IMR-90 (cell line): ENCODE results near the gene AMPD2. TPM values are rescaled to one million over a fixed set of nuclear protein-coding genes. Genes with fewer than 3 reads are reported as not detected.

Experiments
- ATAC-seq: fragments of 200-7000 bp; cut with Tn5 transposase; 2 replicates; pipeline ENCODE4 v1.9.1; 2020; ENCODE audit warnings: low read depth, mild to moderate bottlenecking, moderate library complexity
- BruUV-seq: library from RNA; stranded (reverse); fragments of 400-500 nt; replicated peaks from 2 replicates; lab custom pipeline; 2021; lab: Mats Ljungman, UMichigan
- CTCF ChIA-PET: fragments of 300-600 bp; formaldehyde crosslinking; extraction: SDS; loops from one replicate; lab custom pipeline; 2021; ENCODE audit warnings: antibody characterized with exemption; lab: Yijun Ruan, JAX
- POLR2A ChIA-PET: fragments of 300-600 bp; sonication (Branson Sonifier 250); formaldehyde crosslinking; loops from one replicate; lab custom pipeline; 2022; ENCODE audit warnings: antibody characterized with exemption; ENCODE audit not compliant: unreplicated experiment; lab: Charles Lee
- DNase-seq: peaks from one replicate; pipeline ENCODE4 v3.0.0; 2013
- H2AFZ ChIP-seq: replicated peaks from 2 replicates; pipeline ENCODE3; 2013; ENCODE audit warnings: low read length, mild to moderate bottlenecking; ENCODE audit not compliant: poor library complexity
- H2AK5ac ChIP-seq: 2 replicates; pipeline ENCODE4 v1.6.1; 2013; ENCODE audit warnings: low read depth, low read length, inconsistent platforms
- H2AK9ac ChIP-seq: replicated peaks from 2 replicates; pipeline ENCODE3; 2013; ENCODE audit warnings: mild to moderate bottlenecking, low read depth, low read length, moderate library complexity; ENCODE audit not compliant: poor library complexity
- H2BK120ac ChIP-seq: 2 replicates; pipeline ENCODE4 v1.6.1; 2013; ENCODE audit warnings: low read depth, low read length, inconsistent platforms
- H2BK15ac ChIP-seq: 3 replicates; pipeline ENCODE4 v1.6.1; 2013; ENCODE audit warnings: low read depth, low read length, inconsistent platforms
- H2BK20ac ChIP-seq: 2 replicates; pipeline ENCODE4 v1.6.1; 2013; ENCODE audit warnings: low read depth, mild to moderate bottlenecking, inconsistent platforms, low read length, moderate library complexity
- H2BK5ac ChIP-seq: 2 replicates; pipeline ENCODE4 v1.6.1; 2013; ENCODE audit warnings: mild to moderate bottlenecking, low read depth, low read length, inconsistent platforms; ENCODE audit not compliant: poor library complexity, severe bottlenecking
- H3K14ac ChIP-seq: replicated peaks from 2 replicates; pipeline ENCODE4 v1.6.1; 2013; ENCODE audit warnings: low read depth, low read length, inconsistent platforms
- H3K18ac ChIP-seq: 2 replicates; pipeline ENCODE4 v1.6.1; 2013; ENCODE audit warnings: low read depth, low read length, control low read depth
- H3K23ac ChIP-seq: 2 replicates; pipeline ENCODE4 v1.6.1; 2013; ENCODE audit warnings: low read depth, low read length, inconsistent platforms
- H3K27ac ChIP-seq: 2 replicates; pipeline ENCODE4 v1.5.1; 2013; ENCODE audit warnings: mild to moderate bottlenecking, control low read depth, low read length; ENCODE audit not compliant: insufficient read depth
- H3K27me3 ChIP-seq: 2 replicates; pipeline ENCODE4 v1.6.1; 2013; ENCODE audit warnings: low read length; ENCODE audit not compliant: control insufficient read depth, insufficient read depth
- H3K36me3 ChIP-seq: 2 replicates; pipeline ENCODE4 v1.6.1; 2013; ENCODE audit warnings: low read length, mixed read lengths; ENCODE audit not compliant: control insufficient read depth, insufficient read depth
- H3K4ac ChIP-seq: 2 replicates; pipeline ENCODE4 v1.6.1; 2013; ENCODE audit warnings: low read depth, low read length, inconsistent platforms
- H3K4me1 ChIP-seq: 2 replicates; pipeline ENCODE4 v1.6.1; 2013; ENCODE audit warnings: low read length, mixed read lengths; ENCODE audit not compliant: control insufficient read depth, insufficient read depth
- H3K4me2 ChIP-seq: 2 replicates; pipeline ENCODE4 v1.6.1; 2013; ENCODE audit warnings: low read depth, mild to moderate bottlenecking, control low read depth, low read length, moderate library complexity
- H3K4me3 ChIP-seq: 2 replicates; pipeline ENCODE4 v1.5.1; 2013; ENCODE audit warnings: low read depth, mild to moderate bottlenecking, control low read depth, low read length, moderate library complexity; ENCODE audit not compliant: insufficient read depth
- H3K56ac ChIP-seq: 2 replicates; pipeline ENCODE4 v1.6.1; 2013; ENCODE audit warnings: low read length, inconsistent platforms; ENCODE audit not compliant: insufficient read depth; ENCODE audit errors: extremely low read depth
- H3K79me1 ChIP-seq, 2 experiments: 2 replicates each; pipeline ENCODE4 v1.6.1; 2013; ENCODE audit warnings: low read length in 2 of 2, inconsistent platforms in 1 of 2, low read depth in 1 of 2
- H3K9ac ChIP-seq: 2 replicates; pipeline ENCODE4 v1.6.1; 2013; ENCODE audit warnings: low read depth, low read length, control low read depth
- H3K9me1 ChIP-seq: 2 replicates; pipeline ENCODE4 v1.6.1; 2013; ENCODE audit warnings: low read length, inconsistent platforms; ENCODE audit not compliant: insufficient read depth
- H3K9me3 ChIP-seq: 2 replicates; pipeline ENCODE4 v1.6.1; 2013; ENCODE audit warnings: low read length; ENCODE audit not compliant: control insufficient read depth, insufficient read depth
- H4K20me1 ChIP-seq: 2 replicates; pipeline ENCODE4 v1.6.1; 2013; ENCODE audit warnings: low read length, inconsistent platforms; ENCODE audit not compliant: insufficient read depth
- H4K5ac ChIP-seq: 2 replicates; pipeline ENCODE4 v1.6.1; 2013; ENCODE audit warnings: mild to moderate bottlenecking, low read depth, low read length, control low read depth
- H4K8ac ChIP-seq, 2 experiments: 2 replicates each; pipeline ENCODE4 v1.6.1; 2013; ENCODE audit warnings: low read depth in 2 of 2, low read length in 2 of 2, control low read depth in 1 of 2, inconsistent platforms in 1 of 2
- H4K91ac ChIP-seq: 2 replicates; pipeline ENCODE4 v1.6.1; 2013; ENCODE audit warnings: low read depth, low read length, inconsistent platforms; ENCODE audit not compliant: insufficient read depth
- BHLHE40 ChIP-seq: fragments of 150-350 bp; IDR thresholded peaks from 2 replicates; pipeline ENCODE4 v1.6.1; 2016; ENCODE audit warnings: mild to moderate bottlenecking, low read depth, low read length
- CEBPB ChIP-seq: IDR thresholded peaks from 2 replicates; pipeline ENCODE4 v1.6.1; 2012; ENCODE audit warnings: low read depth, low read length, improper control_type of control experiment
- CHD1 ChIP-seq: IDR thresholded peaks from 2 replicates; pipeline ENCODE4 v1.6.1; 2012; ENCODE audit warnings: low read depth, low read length, improper control_type of control experiment
- FOS ChIP-seq: fragments of 150-350 bp; IDR thresholded peaks from 2 replicates; pipeline ENCODE4 v1.6.1; 2016; ENCODE audit warnings: low read depth, low read length
- MAFK ChIP-seq: IDR thresholded peaks from 2 replicates; pipeline ENCODE4 v1.6.1; 2012; ENCODE audit warnings: low read depth, low read length, improper control_type of control experiment
- MAZ ChIP-seq: IDR thresholded peaks from 2 replicates; pipeline ENCODE4 v1.6.1; 2012; ENCODE audit warnings: low read depth, mild to moderate bottlenecking, low read length, improper control_type of control experiment, moderate library complexity, borderline replicate concordance
- MXI1 ChIP-seq: IDR thresholded peaks from 2 replicates; pipeline ENCODE4 v1.6.1; 2012; ENCODE audit warnings: low read depth, mild to moderate bottlenecking, low read length, moderate library complexity, borderline replicate concordance
- NFE2L2 ChIP-seq: fragments of 150-350 bp; IDR thresholded peaks from 2 replicates; pipeline ENCODE4 v1.6.1; 2016; ENCODE audit warnings: low read depth, mild to moderate bottlenecking, low read length
- POLR2A ChIP-seq: IDR thresholded peaks from 2 replicates; pipeline ENCODE4 v1.6.1; 2012; ENCODE audit warnings: mild to moderate bottlenecking, low read depth, low read length
- RAD21 ChIP-seq: IDR thresholded peaks from 2 replicates; pipeline ENCODE4 v1.6.1; 2012; ENCODE audit warnings: low read length, improper control_type of control experiment
- RCOR1 ChIP-seq: IDR thresholded peaks from 2 replicates; pipeline ENCODE4 v1.6.1; 2012; ENCODE audit warnings: mild to moderate bottlenecking, low read length, improper control_type of control experiment; ENCODE audit not compliant: insufficient replicate concordance
- RFX5 ChIP-seq: IDR thresholded peaks from 2 replicates; pipeline ENCODE4 v1.8.0; 2012; ENCODE audit warnings: low read depth, mild to moderate bottlenecking, low read length, moderate library complexity
- SMC3 ChIP-seq: fragments of 150-350 bp; IDR thresholded peaks from 2 replicates; pipeline ENCODE4 v1.6.1; 2016; ENCODE audit warnings: low read depth, mild to moderate bottlenecking, antibody characterized with exemption, low read length, moderate library complexity
- USF2 ChIP-seq: fragments of 150-350 bp; IDR thresholded peaks from 2 replicates; pipeline ENCODE4 v1.6.1; 2017; ENCODE audit warnings: mild to moderate bottlenecking, antibody characterized with exemption, low read length, low read depth
- WGBS, 2 experiments: methylation state at CpG; one replicate each; pipeline versions ENCODE4 v1.1.5 to v1.1.7; 2013; ENCODE audit warnings: missing lambda C conversion rate in 2 of 2; ENCODE audit not compliant: insufficient read length in 1 of 2; ENCODE audit errors: extremely low coverage in 2 of 2; 5-methylcytosine and 5-hydroxymethylcytosine counted together
- dilution Hi-C: fragments of 300-500 bp; cut with HindIII; formaldehyde crosslinking; loops from one replicate; pipeline ENCODE4 v1.14.3; 2018; ENCODE audit warnings: low sequenced_read_pairs; ENCODE audit not compliant: unreplicated experiment
- in situ Hi-C: fragments of 300-500 bp; cut with MboI; formaldehyde crosslinking; loops from 3 replicates; pipeline ENCODE4 v1.14.3; 2019; ENCODE audit warnings: low sequenced_read_pairs, inconsistent platforms, mixed read lengths
- intact Hi-C: fragments of 100-400 bp; cut with micrococcal nuclease; formaldehyde crosslinking; loops from 2 replicates; pipeline ENCODE4 v1.10.0; 2022
- polyA plus RNA-seq, 3 experiments: library from polyadenylated mRNA; depleted of rRNA; stranded (reverse); fragments of >200 nt; gene quantifications; 2 replicates each; pipeline ENCODE4 v1.2.3, GENCODE V29; 2012; ENCODE audit warnings: low replicate concordance in 1 of 3
- total RNA-seq: library from RNA; depleted of rRNA; stranded (reverse); fragments of >200 nt; gene quantifications from 2 replicates; pipeline ENCODE4 v1.2.3, GENCODE V29; 2012
- TF ChIP-seq, protein P1 (sequence below): conservative IDR thresholded peaks from 2 replicates; pipeline ENCODE4 v1.5.1; 2012; ENCODE audit warnings: mild to moderate bottlenecking, low read depth, low read length, improper control_type of control experiment

Gene AMPD2
- total and polyA plus RNA-seq, 2 of the 4 experiments (the other 2 are of a cell fraction) = 61.5 to 103 TPM

DNA sequence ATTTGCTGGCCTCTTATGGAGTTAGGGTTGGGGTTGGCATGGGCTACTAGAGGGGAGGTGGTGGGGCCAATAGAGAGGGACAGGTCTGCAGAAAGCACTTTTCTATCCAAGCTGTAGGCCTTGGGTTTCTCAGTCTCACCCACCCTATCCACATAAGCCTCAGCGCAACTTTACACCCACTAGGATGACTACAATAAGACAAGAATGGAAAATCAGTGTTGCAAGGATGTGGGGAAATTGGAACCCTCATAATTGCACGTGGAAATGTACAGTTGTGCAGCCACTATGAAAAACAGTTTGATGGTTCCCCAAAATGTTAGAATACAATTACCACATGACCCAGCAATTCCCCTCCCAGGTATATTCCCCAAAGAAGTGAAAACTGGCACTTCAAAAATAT is 22.2 kb downstream of the AMPD2 start:
- H2AK9ac ChIP-seq = no peak overlapping the region
- no peaks in the 10 kb centered on the region for H3K79me1 ChIP-seq
- dilution Hi-C loops = no loop called here
- no CpG with 5 or more reads among the region's 2 CpGs for WGBS, 2 experiments
- H2AFZ ChIP-seq = no peak overlapping the region
- peak overlapping the region; percentile 38; the same call in 1 of the 2 replicates for H2AK5ac ChIP-seq
- no peaks in the 10 kb centered on the region for H3K27me3 ChIP-seq
- H3K27ac ChIP-seq = no peak overlapping the region
- no peaks in the 10 kb centered on the region for H4K20me1 ChIP-seq
- H3K18ac ChIP-seq = no peak overlapping the region
- in situ Hi-C loops = loop anchor here (5.0 to 10.0 kb wide), 3 partner anchors 130 to 340 kb away; partner anchors contain the start of genes AHCYL1 and CSF1
- no peaks in the 10 kb centered on the region for H3K36me3 ChIP-seq
- TF ChIP-seq MAFK (no peak), CHD1 (no peak), CEBPB (no peak), MAZ (no peak), SMC3 (no peak), RFX5 (no peak), USF2 (no peak), BHLHE40 (no peak), RAD21 (no peak), NFE2L2 (no peak), FOS (no peak), POLR2A (no peak), MXI1 (no peak), RCOR1 (no peak)
- TF ChIP-seq, protein P1, sequence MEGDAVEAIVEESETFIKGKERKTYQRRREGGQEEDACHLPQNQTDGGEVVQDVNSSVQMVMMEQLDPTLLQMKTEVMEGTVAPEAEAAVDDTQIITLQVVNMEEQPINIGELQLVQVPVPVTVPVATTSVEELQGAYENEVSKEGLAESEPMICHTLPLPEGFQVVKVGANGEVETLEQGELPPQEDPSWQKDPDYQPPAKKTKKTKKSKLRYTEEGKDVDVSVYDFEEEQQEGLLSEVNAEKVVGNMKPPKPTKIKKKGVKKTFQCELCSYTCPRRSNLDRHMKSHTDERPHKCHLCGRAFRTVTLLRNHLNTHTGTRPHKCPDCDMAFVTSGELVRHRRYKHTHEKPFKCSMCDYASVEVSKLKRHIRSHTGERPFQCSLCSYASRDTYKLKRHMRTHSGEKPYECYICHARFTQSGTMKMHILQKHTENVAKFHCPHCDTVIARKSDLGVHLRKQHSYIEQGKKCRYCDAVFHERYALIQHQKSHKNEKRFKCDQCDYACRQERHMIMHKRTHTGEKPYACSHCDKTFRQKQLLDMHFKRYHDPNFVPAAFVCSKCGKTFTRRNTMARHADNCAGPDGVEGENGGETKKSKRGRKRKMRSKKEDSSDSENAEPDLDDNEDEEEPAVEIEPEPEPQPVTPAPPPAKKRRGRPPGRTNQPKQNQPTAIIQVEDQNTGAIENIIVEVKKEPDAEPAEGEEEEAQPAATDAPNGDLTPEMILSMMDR = no peak
- no peak overlapping the region for H2BK120ac ChIP-seq
- intact Hi-C loops = no loop called here
- H3K56ac ChIP-seq = no peak overlapping the region
- no peak overlapping the region for H3K9ac ChIP-seq
- no peak overlapping the region for H2BK20ac ChIP-seq
- H3K9me3 ChIP-seq = no peaks in the 10 kb centered on the region; the same call in 1 of the 2 replicates
- DNase-seq = no peak
- no peak overlapping the region for H3K23ac ChIP-seq
- H3K4me1 ChIP-seq = peaks cover 11% of the 10 kb centered on the region
- H4K8ac ChIP-seq = no peak overlapping the region
- ATAC-seq = no peak
- no peak overlapping the region for H4K5ac ChIP-seq
- H2BK15ac ChIP-seq = no peak overlapping the region
- H3K9me1 ChIP-seq = peaks cover 4% of the 10 kb centered on the region
- H3K14ac ChIP-seq = no peak overlapping the region
- no peak overlapping the region for H3K4me3 ChIP-seq
- ChIA-PET CTCF (interaction anchor here (3.8 to 3.9 kb wide), 2 partner anchors 95 to 132 kb away, joined by 30 to 63 read pairs; no protein-coding TSS in a partner anchor), POLR2A (no interaction called here)
- H3K4ac ChIP-seq = no peak overlapping the region
- H4K91ac ChIP-seq = no peak overlapping the region
- H2BK5ac ChIP-seq = no peak overlapping the region
- no TSS peak for BruUV-seq
- H3K4me2 ChIP-seq = no peak overlapping the region
